IMR-90 (cell line): ENCODE data around the gene MAP3K9. TPM values are rescaled to one million over a fixed set of nuclear protein-coding genes. Genes with fewer than 3 reads are reported as not detected.

Source experiments
- ATAC-seq: fragments of 200-7000 bp; cut with Tn5 transposase; 2 replicates; pipeline ENCODE4 v1.9.1; 2020; ENCODE audit warnings: low read depth, mild to moderate bottlenecking, moderate library complexity
- BruUV-seq: library from RNA; stranded (reverse); fragments of 400-500 nt; replicated peaks from 2 replicates; lab custom pipeline; 2021; lab: Mats Ljungman, UMichigan
- CTCF ChIA-PET: fragments of 300-600 bp; formaldehyde crosslinking; extraction: SDS; loops from one replicate; lab custom pipeline; 2021; ENCODE audit warnings: antibody characterized with exemption; lab: Yijun Ruan, JAX
- POLR2A ChIA-PET: fragments of 300-600 bp; sonication (Branson Sonifier 250); formaldehyde crosslinking; loops from one replicate; lab custom pipeline; 2022; ENCODE audit warnings: antibody characterized with exemption; ENCODE audit not compliant: unreplicated experiment; lab: Charles Lee
- DNase-seq: peaks from one replicate; pipeline ENCODE4 v3.0.0; 2013
- H2AFZ ChIP-seq: replicated peaks from 2 replicates; pipeline ENCODE3; 2013; ENCODE audit warnings: low read length, mild to moderate bottlenecking; ENCODE audit not compliant: poor library complexity
- H2AK5ac ChIP-seq: 2 replicates; pipeline ENCODE4 v1.6.1; 2013; ENCODE audit warnings: low read depth, low read length, inconsistent platforms
- H2AK9ac ChIP-seq: replicated peaks from 2 replicates; pipeline ENCODE3; 2013; ENCODE audit warnings: mild to moderate bottlenecking, low read depth, low read length, moderate library complexity; ENCODE audit not compliant: poor library complexity
- H2BK120ac ChIP-seq: 2 replicates; pipeline ENCODE4 v1.6.1; 2013; ENCODE audit warnings: low read depth, low read length, inconsistent platforms
- H2BK15ac ChIP-seq: 3 replicates; pipeline ENCODE4 v1.6.1; 2013; ENCODE audit warnings: low read depth, low read length, inconsistent platforms
- H2BK20ac ChIP-seq: 2 replicates; pipeline ENCODE4 v1.6.1; 2013; ENCODE audit warnings: low read depth, mild to moderate bottlenecking, inconsistent platforms, low read length, moderate library complexity
- H2BK5ac ChIP-seq: 2 replicates; pipeline ENCODE4 v1.6.1; 2013; ENCODE audit warnings: mild to moderate bottlenecking, low read depth, low read length, inconsistent platforms; ENCODE audit not compliant: poor library complexity, severe bottlenecking
- H3K14ac ChIP-seq: replicated peaks from 2 replicates; pipeline ENCODE4 v1.6.1; 2013; ENCODE audit warnings: low read depth, low read length, inconsistent platforms
- H3K18ac ChIP-seq: 2 replicates; pipeline ENCODE4 v1.6.1; 2013; ENCODE audit warnings: low read depth, low read length, control low read depth
- H3K23ac ChIP-seq: 2 replicates; pipeline ENCODE4 v1.6.1; 2013; ENCODE audit warnings: low read depth, low read length, inconsistent platforms
- H3K27ac ChIP-seq: 2 replicates; pipeline ENCODE4 v1.5.1; 2013; ENCODE audit warnings: mild to moderate bottlenecking, control low read depth, low read length; ENCODE audit not compliant: insufficient read depth
- H3K27me3 ChIP-seq: 2 replicates; pipeline ENCODE4 v1.6.1; 2013; ENCODE audit warnings: low read length; ENCODE audit not compliant: control insufficient read depth, insufficient read depth
- H3K36me3 ChIP-seq: 2 replicates; pipeline ENCODE4 v1.6.1; 2013; ENCODE audit warnings: low read length, mixed read lengths; ENCODE audit not compliant: control insufficient read depth, insufficient read depth
- H3K4ac ChIP-seq: 2 replicates; pipeline ENCODE4 v1.6.1; 2013; ENCODE audit warnings: low read depth, low read length, inconsistent platforms
- H3K4me1 ChIP-seq: 2 replicates; pipeline ENCODE4 v1.6.1; 2013; ENCODE audit warnings: low read length, mixed read lengths; ENCODE audit not compliant: control insufficient read depth, insufficient read depth
- H3K4me2 ChIP-seq: 2 replicates; pipeline ENCODE4 v1.6.1; 2013; ENCODE audit warnings: low read depth, mild to moderate bottlenecking, control low read depth, low read length, moderate library complexity
- H3K4me3 ChIP-seq: 2 replicates; pipeline ENCODE4 v1.5.1; 2013; ENCODE audit warnings: low read depth, mild to moderate bottlenecking, control low read depth, low read length, moderate library complexity; ENCODE audit not compliant: insufficient read depth
- H3K56ac ChIP-seq: 2 replicates; pipeline ENCODE4 v1.6.1; 2013; ENCODE audit warnings: low read length, inconsistent platforms; ENCODE audit not compliant: insufficient read depth; ENCODE audit errors: extremely low read depth
- H3K79me1 ChIP-seq, 2 experiments: 2 replicates each; pipeline ENCODE4 v1.6.1; 2013; ENCODE audit warnings: low read length in 2 of 2, inconsistent platforms in 1 of 2, low read depth in 1 of 2
- H3K9ac ChIP-seq: 2 replicates; pipeline ENCODE4 v1.6.1; 2013; ENCODE audit warnings: low read depth, low read length, control low read depth
- H3K9me1 ChIP-seq: 2 replicates; pipeline ENCODE4 v1.6.1; 2013; ENCODE audit warnings: low read length, inconsistent platforms; ENCODE audit not compliant: insufficient read depth
- H3K9me3 ChIP-seq: 2 replicates; pipeline ENCODE4 v1.6.1; 2013; ENCODE audit warnings: low read length; ENCODE audit not compliant: control insufficient read depth, insufficient read depth
- H4K20me1 ChIP-seq: 2 replicates; pipeline ENCODE4 v1.6.1; 2013; ENCODE audit warnings: low read length, inconsistent platforms; ENCODE audit not compliant: insufficient read depth
- H4K5ac ChIP-seq: 2 replicates; pipeline ENCODE4 v1.6.1; 2013; ENCODE audit warnings: mild to moderate bottlenecking, low read depth, low read length, control low read depth
- H4K8ac ChIP-seq, 2 experiments: 2 replicates each; pipeline ENCODE4 v1.6.1; 2013; ENCODE audit warnings: low read depth in 2 of 2, low read length in 2 of 2, control low read depth in 1 of 2, inconsistent platforms in 1 of 2
- H4K91ac ChIP-seq: 2 replicates; pipeline ENCODE4 v1.6.1; 2013; ENCODE audit warnings: low read depth, low read length, inconsistent platforms; ENCODE audit not compliant: insufficient read depth
- BHLHE40 ChIP-seq: fragments of 150-350 bp; IDR thresholded peaks from 2 replicates; pipeline ENCODE4 v1.6.1; 2016; ENCODE audit warnings: mild to moderate bottlenecking, low read depth, low read length
- CEBPB ChIP-seq: IDR thresholded peaks from 2 replicates; pipeline ENCODE4 v1.6.1; 2012; ENCODE audit warnings: low read depth, low read length, improper control_type of control experiment
- CHD1 ChIP-seq: IDR thresholded peaks from 2 replicates; pipeline ENCODE4 v1.6.1; 2012; ENCODE audit warnings: low read depth, low read length, improper control_type of control experiment
- CTCF ChIP-seq: conservative IDR thresholded peaks from 2 replicates; pipeline ENCODE4 v1.5.1; 2012; ENCODE audit warnings: mild to moderate bottlenecking, low read depth, low read length, improper control_type of control experiment
- ELK1 ChIP-seq: fragments of 150-350 bp; IDR thresholded peaks from 2 replicates; pipeline ENCODE4 v1.6.1; 2016; ENCODE audit warnings: low read depth, mild to moderate bottlenecking, low read length, moderate library complexity, borderline replicate concordance
- FOS ChIP-seq: fragments of 150-350 bp; IDR thresholded peaks from 2 replicates; pipeline ENCODE4 v1.6.1; 2016; ENCODE audit warnings: low read depth, low read length
- MAFK ChIP-seq: IDR thresholded peaks from 2 replicates; pipeline ENCODE4 v1.6.1; 2012; ENCODE audit warnings: low read depth, low read length, improper control_type of control experiment
- MAZ ChIP-seq: IDR thresholded peaks from 2 replicates; pipeline ENCODE4 v1.6.1; 2012; ENCODE audit warnings: low read depth, mild to moderate bottlenecking, low read length, improper control_type of control experiment, moderate library complexity, borderline replicate concordance
- MXI1 ChIP-seq: IDR thresholded peaks from 2 replicates; pipeline ENCODE4 v1.6.1; 2012; ENCODE audit warnings: low read depth, mild to moderate bottlenecking, low read length, moderate library complexity, borderline replicate concordance
- NFE2L2 ChIP-seq: fragments of 150-350 bp; IDR thresholded peaks from 2 replicates; pipeline ENCODE4 v1.6.1; 2016; ENCODE audit warnings: low read depth, mild to moderate bottlenecking, low read length
- POLR2A ChIP-seq: IDR thresholded peaks from 2 replicates; pipeline ENCODE4 v1.6.1; 2012; ENCODE audit warnings: mild to moderate bottlenecking, low read depth, low read length
- RAD21 ChIP-seq: IDR thresholded peaks from 2 replicates; pipeline ENCODE4 v1.6.1; 2012; ENCODE audit warnings: low read length, improper control_type of control experiment
- RCOR1 ChIP-seq: IDR thresholded peaks from 2 replicates; pipeline ENCODE4 v1.6.1; 2012; ENCODE audit warnings: mild to moderate bottlenecking, low read length, improper control_type of control experiment; ENCODE audit not compliant: insufficient replicate concordance
- RFX5 ChIP-seq: IDR thresholded peaks from 2 replicates; pipeline ENCODE4 v1.8.0; 2012; ENCODE audit warnings: low read depth, mild to moderate bottlenecking, low read length, moderate library complexity
- SMC3 ChIP-seq: fragments of 150-350 bp; IDR thresholded peaks from 2 replicates; pipeline ENCODE4 v1.6.1; 2016; ENCODE audit warnings: low read depth, mild to moderate bottlenecking, antibody characterized with exemption, low read length, moderate library complexity
- WGBS, 2 experiments: methylation state at CpG; one replicate each; pipeline versions ENCODE4 v1.1.5 to v1.1.7; 2013; ENCODE audit warnings: missing lambda C conversion rate in 2 of 2; ENCODE audit not compliant: insufficient read length in 1 of 2; ENCODE audit errors: extremely low coverage in 2 of 2; 5-methylcytosine and 5-hydroxymethylcytosine counted together
- dilution Hi-C: fragments of 300-500 bp; cut with HindIII; formaldehyde crosslinking; loops from one replicate; pipeline ENCODE4 v1.14.3; 2018; ENCODE audit warnings: low sequenced_read_pairs; ENCODE audit not compliant: unreplicated experiment
- in situ Hi-C: fragments of 300-500 bp; cut with MboI; formaldehyde crosslinking; loops from 3 replicates; pipeline ENCODE4 v1.14.3; 2019; ENCODE audit warnings: low sequenced_read_pairs, inconsistent platforms, mixed read lengths
- intact Hi-C: fragments of 100-400 bp; cut with micrococcal nuclease; formaldehyde crosslinking; loops from 2 replicates; pipeline ENCODE4 v1.10.0; 2022
- polyA plus RNA-seq, 3 experiments: library from polyadenylated mRNA; depleted of rRNA; stranded (reverse); fragments of >200 nt; gene quantifications; 2 replicates each; pipeline ENCODE4 v1.2.3, GENCODE V29; 2012; ENCODE audit warnings: low replicate concordance in 1 of 3
- total RNA-seq: library from RNA; depleted of rRNA; stranded (reverse); fragments of >200 nt; gene quantifications from 2 replicates; pipeline ENCODE4 v1.2.3, GENCODE V29; 2012
- TF ChIP-seq, protein P1 (sequence below): fragments of 150-350 bp; IDR thresholded peaks from 2 replicates; pipeline ENCODE4 v1.6.1; 2017; ENCODE audit warnings: mild to moderate bottlenecking, antibody characterized with exemption, low read length, low read depth

The MAP3K9 gene
- total and polyA plus RNA-seq, 2 of the 4 experiments (the other 2 are of a cell fraction) = 0.17 to 0.18 TPM

DNA sequence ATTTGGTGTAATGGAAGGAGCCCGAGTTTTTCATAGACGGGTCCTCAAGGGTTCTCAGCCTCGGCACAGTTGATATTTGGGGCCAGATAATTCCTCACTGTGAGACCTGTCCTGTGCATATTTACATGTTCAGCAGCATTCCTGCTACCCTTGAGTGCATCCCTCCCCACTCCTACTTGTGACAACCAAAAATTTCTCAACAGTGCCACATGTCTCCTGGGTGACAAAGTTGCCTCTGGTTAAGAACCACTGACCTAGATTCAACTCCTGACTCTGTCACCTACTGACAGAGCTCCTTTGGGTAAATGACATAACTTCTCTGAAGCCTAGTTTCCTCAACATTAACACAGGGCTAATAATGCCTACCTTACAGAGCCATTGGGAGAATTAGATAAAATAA, 107.2 kb downstream of the MAP3K9 start:
- Histone ChIP-seq H3K27me3 (peaks cover 7% of the 10 kb centered on the region), H2BK20ac (no peak overlapping the region), H4K91ac (no peak overlapping the region), H3K14ac (no peak overlapping the region), H3K9ac (no peak overlapping the region), H3K9me1 (no peaks in the 10 kb centered on the region), H3K4me2 (no peak overlapping the region), H3K23ac (no peak overlapping the region), H3K56ac (no peak overlapping the region), H3K27ac (no peak overlapping the region), H4K8ac (no peak overlapping the region), H4K20me1 (no peaks in the 10 kb centered on the region), H2AK5ac (no peak overlapping the region), H4K5ac (no peak overlapping the region), H3K4me1 (no peaks in the 10 kb centered on the region), H3K4ac (no peak overlapping the region), H2BK15ac (no peak overlapping the region), H3K79me1 (no peaks in the 10 kb centered on the region), H3K9me3 (no peaks in the 10 kb centered on the region), H3K36me3 (no peaks in the 10 kb centered on the region), H2AK9ac (no peak overlapping the region), H3K18ac (no peak overlapping the region), H3K4me3 (no peak overlapping the region), H2BK5ac (no peak overlapping the region), H2BK120ac (no peak overlapping the region), H2AFZ (no peak overlapping the region)
- in situ Hi-C loops = no loop called here
- ATAC-seq (no peak), DNase-seq (no peak)
- ChIA-PET POLR2A (no interaction called here), CTCF (no interaction called here)
- intact Hi-C loops = no loop called here
- BruUV-seq = no TSS peak
- dilution Hi-C loops = no loop called here
- WGBS, 2 experiments = no CpG with 5 or more reads among the region's 3 CpGs
- TF ChIP-seq ELK1 (no peak), BHLHE40 (no peak), RCOR1 (no peak), RAD21 (no peak), SMC3 (no peak), FOS (no peak), MXI1 (no peak), POLR2A (no peak), CHD1 (no peak), NFE2L2 (no peak), CEBPB (no peak), RFX5 (no peak), CTCF (no peak), MAFK (no peak), MAZ (no peak)
- TF ChIP-seq, protein P1, sequence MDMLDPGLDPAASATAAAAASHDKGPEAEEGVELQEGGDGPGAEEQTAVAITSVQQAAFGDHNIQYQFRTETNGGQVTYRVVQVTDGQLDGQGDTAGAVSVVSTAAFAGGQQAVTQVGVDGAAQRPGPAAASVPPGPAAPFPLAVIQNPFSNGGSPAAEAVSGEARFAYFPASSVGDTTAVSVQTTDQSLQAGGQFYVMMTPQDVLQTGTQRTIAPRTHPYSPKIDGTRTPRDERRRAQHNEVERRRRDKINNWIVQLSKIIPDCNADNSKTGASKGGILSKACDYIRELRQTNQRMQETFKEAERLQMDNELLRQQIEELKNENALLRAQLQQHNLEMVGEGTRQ = no peak
